Mesenchymal stem cell (in vitro differentiated cells and primary cell): Measurements from ENCODE around the gene BUD23.

Experiments
- DNase-seq: peaks from one replicate; pipeline ENCODE4 v3.0.0-alpha.2; 2013
- H2AFZ ChIP-seq: one replicate; pipeline ENCODE4 v1.6.1; 2013; ENCODE audit warnings: low read depth, mild to moderate bottlenecking, control low read depth, inconsistent platforms, low read length, moderate library complexity
- H2AK5ac ChIP-seq: 2 replicates; pipeline ENCODE4 v1.6.1; 2013; ENCODE audit warnings: low read length, moderate library complexity, mild to moderate bottlenecking, inconsistent platforms; ENCODE audit not compliant: severe bottlenecking
- H2BK120ac ChIP-seq: one replicate; pipeline ENCODE4 v1.6.1; 2013; ENCODE audit warnings: low read depth, mild to moderate bottlenecking, inconsistent platforms, low read length, moderate library complexity
- H2BK12ac ChIP-seq, 2 experiments: one replicate each; pipeline ENCODE4 v1.6.1; 2013; ENCODE audit warnings: inconsistent platforms in 2 of 2, low read length in 2 of 2, mild to moderate bottlenecking in 2 of 2, moderate library complexity in 2 of 2, control low read depth in 1 of 2
- H2BK15ac ChIP-seq: one replicate; pipeline ENCODE4 v1.6.1; 2013; ENCODE audit warnings: mild to moderate bottlenecking, low read depth, inconsistent platforms; ENCODE audit not compliant: poor library complexity, severe bottlenecking
- H2BK5ac ChIP-seq: 2 replicates; pipeline ENCODE4 v1.6.1; 2013; ENCODE audit warnings: low read depth, mild to moderate bottlenecking, low read length, control low read depth, inconsistent platforms; ENCODE audit not compliant: poor library complexity, severe bottlenecking
- H3K14ac ChIP-seq, 2 experiments: one replicate each; pipeline ENCODE4 v1.6.1; 2013; ENCODE audit warnings: inconsistent platforms in 2 of 2, low read length in 2 of 2, control low read depth in 1 of 2, mild to moderate bottlenecking in 1 of 2, moderate library complexity in 1 of 2
- H3K18ac ChIP-seq, 2 experiments: one replicate each; pipeline ENCODE4 v1.6.1; 2013; ENCODE audit warnings: inconsistent platforms in 2 of 2, low read length in 2 of 2, control low read depth in 1 of 2, low read depth in 1 of 2, mild to moderate bottlenecking in 1 of 2
- H3K23ac ChIP-seq, 2 experiments: one replicate each; pipeline ENCODE4 v1.6.1; 2013; ENCODE audit warnings: inconsistent platforms in 2 of 2, low read length in 2 of 2, mild to moderate bottlenecking in 2 of 2, moderate library complexity in 2 of 2, control low read depth in 1 of 2
- H3K27ac ChIP-seq: 2 replicates; pipeline ENCODE4 v1.5.1; 2013; ENCODE audit warnings: mild to moderate bottlenecking, moderate library complexity, low read length, control low read depth, inconsistent platforms; ENCODE audit not compliant: poor library complexity, severe bottlenecking
- H3K27me3 ChIP-seq, 2 experiments: 2 replicates each; pipeline versions ENCODE4 v1.6.1 to v1.7.0; 2013; ENCODE audit warnings: low read length in 2 of 2, mild to moderate bottlenecking in 2 of 2, moderate library complexity in 2 of 2, control low read depth in 1 of 2, inconsistent platforms in 1 of 2; ENCODE audit not compliant: control insufficient read depth in 1 of 2, insufficient read depth in 1 of 2
- H3K36me3 ChIP-seq, 2 experiments: 2 replicates each; pipeline versions ENCODE4 v1.6.1 to v1.7.0; 2013; ENCODE audit warnings: low read length in 2 of 2, control low read depth in 1 of 2, inconsistent platforms in 1 of 2, low read depth in 1 of 2, mild to moderate bottlenecking in 1 of 2; ENCODE audit not compliant: insufficient read depth in 2 of 2, control insufficient read depth in 1 of 2
- H3K4ac ChIP-seq, 2 experiments: one replicate each; pipeline ENCODE4 v1.6.1; 2013; ENCODE audit warnings: inconsistent platforms in 2 of 2, low read length in 2 of 2, mild to moderate bottlenecking in 2 of 2, moderate library complexity in 2 of 2, control low read depth in 1 of 2, low read depth in 1 of 2
- H3K4me1 ChIP-seq: 2 replicates; pipeline ENCODE4 v1.6.1; 2013; ENCODE audit warnings: low read depth, low read length, control low read depth; ENCODE audit not compliant: control insufficient read depth, insufficient read depth
- H3K4me2 ChIP-seq: 2 replicates; pipeline ENCODE4 v1.6.1; 2013; ENCODE audit warnings: low read length, mild to moderate bottlenecking, inconsistent platforms; ENCODE audit not compliant: poor library complexity, severe bottlenecking
- H3K4me3 ChIP-seq, 2 experiments: 2 replicates each; pipeline versions ENCODE4 v1.5.1 to v1.7.0; 2013; ENCODE audit warnings: low read length in 2 of 2, mild to moderate bottlenecking in 2 of 2, control low read depth in 1 of 2, low read depth in 1 of 2; ENCODE audit not compliant: insufficient read depth in 1 of 2
- H3K79me1 ChIP-seq: replicated peaks from 2 replicates; pipeline ENCODE4 v1.6.1; 2013; ENCODE audit warnings: mild to moderate bottlenecking, control low read depth, low read length, inconsistent platforms; ENCODE audit not compliant: poor library complexity, severe bottlenecking
- H3K9ac ChIP-seq: 2 replicates; pipeline ENCODE4 v1.7.0; 2013; ENCODE audit warnings: mild to moderate bottlenecking, low read length, moderate library complexity
- H3K9me3 ChIP-seq: 2 replicates; pipeline ENCODE4 v1.7.0; 2013; ENCODE audit warnings: mild to moderate bottlenecking, low read length; ENCODE audit not compliant: control insufficient read depth
- H4K8ac ChIP-seq: one replicate; pipeline ENCODE4 v1.6.1; 2013; ENCODE audit warnings: inconsistent platforms, mild to moderate bottlenecking, low read length, moderate library complexity
- H4K91ac ChIP-seq: one replicate; pipeline ENCODE4 v1.6.1; 2013; ENCODE audit warnings: mild to moderate bottlenecking, low read length, inconsistent platforms
- WGBS: methylation state at CpG from one replicate; pipeline ENCODE4 v1.1.7; 2013; ENCODE audit warnings: mixed read lengths; 5-methylcytosine and 5-hydroxymethylcytosine counted together

The BUD23 gene

DNA sequence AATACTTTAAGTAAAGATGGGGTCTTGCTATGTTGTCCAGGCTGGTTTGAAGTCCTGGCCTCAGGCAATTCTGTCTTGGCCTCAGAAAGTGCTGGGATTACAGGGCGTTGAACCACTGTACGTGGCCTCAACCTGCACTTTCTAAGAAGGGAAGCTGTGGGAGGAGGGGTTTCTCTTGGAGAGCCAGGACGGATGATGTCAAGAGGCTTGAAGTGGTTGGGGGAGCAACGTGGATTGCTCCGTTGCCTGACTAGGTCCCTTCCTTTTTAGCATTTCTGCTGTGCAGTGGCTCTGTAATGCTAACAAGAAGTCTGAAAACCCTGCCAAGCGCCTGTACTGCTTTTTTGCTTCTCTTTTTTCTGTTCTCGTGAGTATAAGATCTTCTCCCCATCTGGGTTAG is 7.2 kb downstream of the BUD23 start:
- H3K4me3 ChIP-seq, result no peak overlapping the region
- H2AFZ ChIP-seq, result no peak overlapping the region
- no peak overlapping the region for H2BK15ac ChIP-seq
- no peak overlapping the region for H3K9ac ChIP-seq
- WGBS, result 92% methylated on average over 7 of the region's 7 CpGs
- no peak overlapping the region for H2BK120ac ChIP-seq
- no peak overlapping the region for H3K23ac ChIP-seq
- no peak overlapping the region for H4K8ac ChIP-seq
- no peak overlapping the region for H2BK5ac ChIP-seq
- H3K4me1 ChIP-seq, result no peaks in the 10 kb centered on the region
- no peak overlapping the region for H3K4ac ChIP-seq
- no peak overlapping the region for H3K4me2 ChIP-seq
- no peak overlapping the region for H3K14ac ChIP-seq
- DNase-seq, result no peak
- no peak overlapping the region for H2AK5ac ChIP-seq
- no peaks in the 10 kb centered on the region for H3K9me3 ChIP-seq
- no peaks in the 10 kb centered on the region for H3K27me3 ChIP-seq
- H2BK12ac ChIP-seq, result no peak overlapping the region
- no peak overlapping the region for H3K27ac ChIP-seq
- H3K79me1 ChIP-seq, result peaks cover 37% of the 10 kb centered on the region
- H3K18ac ChIP-seq, result no peak overlapping the region
- H3K36me3 ChIP-seq, result peaks cover 75 to 83% of the 10 kb centered on the region in 2 experiments
- no peak overlapping the region for H4K91ac ChIP-seq

DNA sequence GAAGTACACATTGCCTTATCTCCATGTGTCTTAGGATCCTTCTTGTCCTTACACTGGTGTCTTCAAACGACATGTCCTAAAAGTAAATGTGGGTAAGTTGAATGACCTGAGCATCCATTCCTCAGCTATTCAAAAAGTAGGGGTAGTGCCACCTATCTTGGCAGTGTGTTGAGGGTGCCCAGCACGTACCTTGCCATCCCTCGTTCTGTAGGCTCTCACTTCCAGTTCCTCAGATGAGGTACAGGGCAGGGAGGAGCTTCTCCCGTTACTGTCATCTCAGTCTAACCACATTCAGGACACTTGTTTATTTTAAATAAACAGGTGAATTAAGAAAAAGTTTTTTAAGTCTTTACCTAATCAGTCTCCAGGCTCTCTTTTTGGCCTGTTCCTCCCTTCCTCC is 13.0 kb downstream of the BUD23 start:
- Histone ChIP-seq H3K9ac (no peak overlapping the region), H2AK5ac (no peak overlapping the region), H2BK120ac (no peak overlapping the region), H3K9me3 (no peaks in the 10 kb centered on the region), H2AFZ (no peak overlapping the region), H3K27me3 (no peaks in the 10 kb centered on the region), H4K8ac (no peak overlapping the region), H3K79me1 (peaks cover 9% of the 10 kb centered on the region), H2BK15ac (no peak overlapping the region), H3K4me1 (peaks cover 6% of the 10 kb centered on the region), H4K91ac (no peak overlapping the region), H3K23ac (no peak overlapping the region), H3K27ac (no peak overlapping the region), H3K36me3 (peaks cover 89 to 94% of the 10 kb centered on the region in 2 experiments), H3K4me3 (no peak overlapping the region), H2BK12ac (no peak overlapping the region), H3K14ac (no peak overlapping the region), H3K18ac (no peak overlapping the region), H3K4ac (no peak overlapping the region), H2BK5ac (no peak overlapping the region), H3K4me2 (no peak overlapping the region)
- 93% methylated on average over 3 of the region's 4 CpGs for WGBS
- no peak for DNase-seq

DNA sequence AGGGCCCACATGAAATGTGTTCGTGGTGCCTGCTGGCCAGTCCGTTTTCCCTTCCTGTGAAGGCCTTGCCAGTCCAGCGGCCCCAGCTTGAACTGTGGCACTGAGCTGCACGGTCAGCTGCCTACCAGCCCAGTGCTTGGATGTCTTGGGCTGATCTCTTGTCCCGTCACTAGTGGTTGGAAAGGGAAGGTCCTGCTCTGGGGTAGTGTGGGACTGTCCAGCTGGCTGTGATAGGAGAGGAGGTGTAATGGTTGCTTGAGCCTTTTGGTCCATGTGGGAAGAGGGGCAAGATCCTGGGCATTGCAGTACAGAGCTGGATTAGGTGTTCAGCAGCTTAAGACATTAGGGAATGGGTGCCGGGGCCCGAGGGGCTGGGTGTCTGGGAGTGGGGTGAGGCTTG is 15.0 kb downstream of the BUD23 start:
- Histone ChIP-seq H3K9ac (no peak overlapping the region), H3K23ac (no peak overlapping the region), H4K8ac (no peak overlapping the region), H3K36me3 (peaks cover 93% of the 10 kb centered on the region in 2 experiments), H3K9me3 (no peaks in the 10 kb centered on the region), H2BK120ac (no peak overlapping the region), H3K4ac (no peak overlapping the region), H3K4me1 (peaks cover 8% of the 10 kb centered on the region), H3K4me3 (no peak overlapping the region), H2AK5ac (no peak overlapping the region), H2BK15ac (no peak overlapping the region), H3K18ac (no peak overlapping the region), H2BK5ac (no peak overlapping the region), H2BK12ac (no peak overlapping the region), H3K4me2 (no peak overlapping the region), H3K79me1 (peaks cover 11% of the 10 kb centered on the region), H2AFZ (no peak overlapping the region), H3K27me3 (no peaks in the 10 kb centered on the region), H3K14ac (no peak overlapping the region), H4K91ac (no peak overlapping the region), H3K27ac (no peak overlapping the region)
- whole genome bisulfite sequencing, result 95% methylated on average over 7 of the region's 7 CpGs
- DNase-seq, result no peak

GRCh38 chr7:73699370-73700068 is 16.1 kb downstream of the BUD23 start:
- DNase-seq, result no peak
- Histone ChIP-seq H2BK15ac (no peak overlapping the region), H3K4ac (no peak overlapping the region), H3K23ac (no peak overlapping the region), H3K14ac (no peak overlapping the region), H4K8ac (no peak overlapping the region), H2BK12ac (no peak overlapping the region), H2AFZ (no peak overlapping the region), H3K4me1 (peaks cover 17% of the 10 kb centered on the region), H3K79me1 (peaks cover 11% of the 10 kb centered on the region), H4K91ac (no peak overlapping the region), H3K18ac (no peak overlapping the region), H3K36me3 (peaks cover 89 to 91% of the 10 kb centered on the region in 2 experiments), H3K9ac (no peak overlapping the region), H3K27ac (no peak overlapping the region), H3K9me3 (no peaks in the 10 kb centered on the region), H2BK5ac (no peak overlapping the region), H3K4me3 (no peak overlapping the region), H3K4me2 (no peak overlapping the region), H2AK5ac (no peak overlapping the region), H2BK120ac (no peak overlapping the region), H3K27me3 (no peaks in the 10 kb centered on the region)
- WGBS, result 94% methylated on average over 15 of the region's 15 CpGs
